GM12878 (cell line): ENCODE measurements around the gene RPS10. TPM values are rescaled to one million over a fixed set of nuclear protein-coding genes. Genes with fewer than 3 reads are reported as not detected.

Source experiments
- BCLAF1 ChIP-seq: fragments of 450-650 bp; IDR thresholded peaks from 2 replicates; pipeline ENCODE4 v1.6.1; 2017; ENCODE audit warnings: antibody characterized with exemption, mild to moderate bottlenecking, moderate library complexity
- CREB1 ChIP-seq: IDR thresholded peaks from 2 replicates; pipeline ENCODE4 v1.6.1; 2012; ENCODE audit warnings: low read depth, mild to moderate bottlenecking, inconsistent platforms
- CTCF ChIP-seq, 3 experiments: IDR thresholded peaks in 2 of 3; conservative IDR thresholded peaks in 1 of 3; 2 replicates each; pipeline ENCODE4 v1.5.1; 2011; ENCODE audit warnings: low read depth in 3 of 3, low read length in 3 of 3, mild to moderate bottlenecking in 3 of 3, control low read depth in 2 of 3, moderate library complexity in 2 of 3, inconsistent platforms in 1 of 3, mixed read lengths in 1 of 3; ENCODE audit not compliant: control insufficient read depth in 2 of 3, insufficient read depth in 1 of 3; ENCODE audit errors: extremely low read depth in 1 of 3
- MEF2B ChIP-seq: fragments of 450-650 bp; IDR thresholded peaks from 2 replicates; pipeline ENCODE4 v1.6.1; 2018; ENCODE audit warnings: mild to moderate bottlenecking, moderate library complexity; ENCODE audit not compliant: partially characterized antibody, poor library complexity, severe bottlenecking
- MLLT1 ChIP-seq: fragments of 450-650 bp; IDR thresholded peaks from 2 replicates; pipeline ENCODE4 v1.6.1; 2016; ENCODE audit warnings: mild to moderate bottlenecking
- NR2C1 ChIP-seq: fragments of 450-650 bp; IDR thresholded peaks from 2 replicates; pipeline ENCODE4 v1.6.1; 2017; ENCODE audit warnings: antibody characterized with exemption, mild to moderate bottlenecking, moderate library complexity
- USF1 ChIP-seq: IDR thresholded peaks from 2 replicates; pipeline ENCODE4 v1.6.1; 2011; ENCODE audit warnings: borderline replicate concordance, low read depth, mild to moderate bottlenecking, moderate library complexity, mixed read lengths, low read length; ENCODE audit not compliant: insufficient read depth; ENCODE audit errors: extremely low read length
- polyA plus RNA-seq, 11 experiments: library from polyadenylated mRNA; depleted of rRNA in 4 of 11; unstranded in 6 of 11; stranded (reverse) in 5 of 11; fragments of >200 nt; fragmentation: Nextera tagmentation in 4 of 11; fragmentation: Illumina TruSeq in 1 of 11; extraction: Ambion mirVana in 4 of 11; extraction: Trizol in 1 of 11; gene quantifications; 1 replicate in 1 of 11; 2 replicates in 10 of 11; pipeline versions ENCODE4 v1.2.1 to v1.2.3, GENCODE V29; 2011 to 2016; ENCODE audit warnings: inconsistent platforms in 2 of 11, missing spikeins in 2 of 11, low read depth in 1 of 11
- total RNA-seq, 4 experiments: library from RNA; depleted of rRNA in 3 of 4; stranded (reverse); fragments of >200 nt in 3 of 4; fragmentation: Illumina TruSeq in 1 of 4; extraction: Trizol in 1 of 4; gene quantifications; 2 replicates each; pipeline versions ENCODE4 v1.2.1 to v1.2.3, GENCODE V29; 2013 to 2021

Gene RPS10
- total and polyA plus RNA-seq, 10 of the 15 experiments (the other 5 are each of a cell fraction or from before 2014, with no cell fraction given), result 1,546 to 3,970 (median 2,813) TPM

GRCh38 chr6:34369385-34369784 lies 56.5 kb downstream of the RPS10 start (continued):
- TF ChIP-seq CTCF (IDR thresholded peaks at IDR 0.05 in 2 of 3, conservative IDR thresholded peaks at IDR 0.05 in 1 of 3; ENCODE audit: control insufficient read depth in 2 of 3, extremely low read depth in 1 of 3, insufficient read depth in 1 of 3, low read depth in 3 of 3, low read length in 3 of 3), result no peak
- no peak for TF ChIP-seq MEF2B
- no peak for TF ChIP-seq CREB1
- TF ChIP-seq MLLT1, result no peak
- no peak for TF ChIP-seq USF1
- TF ChIP-seq NR2C1, result no peak
- no peak for TF ChIP-seq BCLAF1

Other genes starting within 250 kb of the RPS10 start
- 417 and 479 TPM in 2 replicates for gene HMGA1, start 189.2 kb downstream of the RPS10 start, total RNA-seq (2014; rRNA removed)
- gene HMGA1, start 189.2 kb downstream of the RPS10 start, total RNA-seq (2014; rRNA removed; fragmentation: Illumina TruSeq; extraction: Trizol), result 220 and 264 TPM in 2 replicates
- gene HMGA1, start 189.2 kb downstream of the RPS10 start, total RNA-seq (2021), result 867 and 885 TPM in 2 replicates
- gene HMGA1, start 189.2 kb downstream of the RPS10 start, polyA plus RNA-seq (2011; rRNA removed), result 39.7 and 110 TPM in 2 replicates
- 176 and 537 TPM in 2 replicates for gene HMGA1, start 189.2 kb downstream of the RPS10 start, polyA plus RNA-seq (2014; fragmentation: Illumina TruSeq; extraction: Trizol)
- gene HMGA1, start 189.2 kb downstream of the RPS10 start, polyA plus RNA-seq (2014; fragmentation: Nextera tagmentation; extraction: Ambion mirVana), result 10 to 100 TPM; 13.4 to 38.0 TPM
- gene HMGA1, start 189.2 kb downstream of the RPS10 start, polyA plus RNA-seq (2014; rRNA removed), result 555 and 628 TPM in 2 replicates
- 100 to 1,000 TPM; 692 to 739 TPM for gene HMGA1, start 189.2 kb downstream of the RPS10 start, polyA plus RNA-seq (2016; fragmentation: Nextera tagmentation; extraction: Ambion mirVana)
- 26.9 and 27.7 TPM in 2 replicates for gene SMIM29, start 177.1 kb downstream of the RPS10 start, total RNA-seq (2014; rRNA removed)
- 6.8 and 9.0 TPM in 2 replicates for gene SMIM29, start 177.1 kb downstream of the RPS10 start, total RNA-seq (2014; rRNA removed; fragmentation: Illumina TruSeq; extraction: Trizol)
- gene SMIM29, start 177.1 kb downstream of the RPS10 start, total RNA-seq (2021), result 17.6 and 19.9 TPM in 2 replicates
- gene SMIM29, start 177.1 kb downstream of the RPS10 start, polyA plus RNA-seq (2011; rRNA removed), result 5.9 and 12.5 TPM in 2 replicates
- gene SMIM29, start 177.1 kb downstream of the RPS10 start, polyA plus RNA-seq (2014; fragmentation: Illumina TruSeq; extraction: Trizol), result 0.65 and 8.7 TPM in 2 replicates
- gene SMIM29, start 177.1 kb downstream of the RPS10 start, polyA plus RNA-seq (2014; fragmentation: Nextera tagmentation; extraction: Ambion mirVana), result 1 to 10 TPM; 7.1 to 8.4 TPM
- gene SMIM29, start 177.1 kb downstream of the RPS10 start, polyA plus RNA-seq (2014; rRNA removed), result 25.3 and 26.9 TPM in 2 replicates
- 10 to 100 TPM; 27.2 to 30.0 TPM for gene SMIM29, start 177.1 kb downstream of the RPS10 start, polyA plus RNA-seq (2016; fragmentation: Nextera tagmentation; extraction: Ambion mirVana)
- gene NUDT3, start 33.4 kb downstream of the RPS10 start, total RNA-seq (2014; rRNA removed), result 27.3 and 32.4 TPM in 2 replicates
- 32.1 and 32.3 TPM in 2 replicates for gene NUDT3, start 33.4 kb downstream of the RPS10 start, total RNA-seq (2014; rRNA removed; fragmentation: Illumina TruSeq; extraction: Trizol)
- 27.8 and 28.5 TPM in 2 replicates for gene NUDT3, start 33.4 kb downstream of the RPS10 start, total RNA-seq (2021)
- 17.9 and 20.9 TPM in 2 replicates for gene NUDT3, start 33.4 kb downstream of the RPS10 start, polyA plus RNA-seq (2011; rRNA removed)
- 28.5 and 34.7 TPM in 2 replicates for gene NUDT3, start 33.4 kb downstream of the RPS10 start, polyA plus RNA-seq (2014; fragmentation: Illumina TruSeq; extraction: Trizol)
- 10 to 100 TPM in 1 of 2 experiments, 1 to 10 TPM in 1; 2.4 to 23.6 TPM for gene NUDT3, start 33.4 kb downstream of the RPS10 start, polyA plus RNA-seq (2014; fragmentation: Nextera tagmentation; extraction: Ambion mirVana)
- gene NUDT3, start 33.4 kb downstream of the RPS10 start, polyA plus RNA-seq (2014; rRNA removed), result 25.8 and 27.6 TPM in 2 replicates
- 10 to 100 TPM; 13.8 to 14.2 TPM for gene NUDT3, start 33.4 kb downstream of the RPS10 start, polyA plus RNA-seq (2016; fragmentation: Nextera tagmentation; extraction: Ambion mirVana)
- gene PACSIN1, start 40.0 kb upstream of the RPS10 start, total RNA-seq (2014; rRNA removed), result 3.6 and 5.1 TPM in 2 replicates
- gene PACSIN1, start 40.0 kb upstream of the RPS10 start, total RNA-seq (2014; rRNA removed; fragmentation: Illumina TruSeq; extraction: Trizol), result 1.9 and 2.1 TPM in 2 replicates
- 8.9 and 9.4 TPM in 2 replicates for gene PACSIN1, start 40.0 kb upstream of the RPS10 start, total RNA-seq (2021)
- gene PACSIN1, start 40.0 kb upstream of the RPS10 start, polyA plus RNA-seq (2011; rRNA removed), result 6.9 and 7.5 TPM in 2 replicates
- 3.3 and 4.8 TPM in 2 replicates for gene PACSIN1, start 40.0 kb upstream of the RPS10 start, polyA plus RNA-seq (2014; fragmentation: Illumina TruSeq; extraction: Trizol)
- under 1 TPM; 0.50 to 0.75 TPM for gene PACSIN1, start 40.0 kb upstream of the RPS10 start, polyA plus RNA-seq (2014; fragmentation: Nextera tagmentation; extraction: Ambion mirVana)
- gene PACSIN1, start 40.0 kb upstream of the RPS10 start, polyA plus RNA-seq (2014; rRNA removed), result 6.8 and 6.9 TPM in 2 replicates
- gene PACSIN1, start 40.0 kb upstream of the RPS10 start, polyA plus RNA-seq (2016; fragmentation: Nextera tagmentation; extraction: Ambion mirVana), result 1 to 10 TPM; 1.7 to 2.0 TPM
- not detected in 2 replicates for gene SPDEF, start 130.3 kb upstream of the RPS10 start, total RNA-seq (2014; rRNA removed)
- gene SPDEF, start 130.3 kb upstream of the RPS10 start, total RNA-seq (2014; rRNA removed; fragmentation: Illumina TruSeq; extraction: Trizol), result not detected in 2 replicates
- not detected in 2 replicates for gene SPDEF, start 130.3 kb upstream of the RPS10 start, total RNA-seq (2021)
- gene SPDEF, start 130.3 kb upstream of the RPS10 start, polyA plus RNA-seq (2011; rRNA removed), result not detected in 2 replicates
- not detected in 2 replicates for gene SPDEF, start 130.3 kb upstream of the RPS10 start, polyA plus RNA-seq (2014; fragmentation: Illumina TruSeq; extraction: Trizol)
- gene SPDEF, start 130.3 kb upstream of the RPS10 start, polyA plus RNA-seq (2014; fragmentation: Nextera tagmentation; extraction: Ambion mirVana), result not detected
- not detected in 2 replicates for gene SPDEF, start 130.3 kb upstream of the RPS10 start, polyA plus RNA-seq (2014; rRNA removed)
- not detected for gene SPDEF, start 130.3 kb upstream of the RPS10 start, polyA plus RNA-seq (2016; fragmentation: Nextera tagmentation; extraction: Ambion mirVana)